ENCODE results near the gene KRT16.

GRCh38 chr17:41655611-41656111 is 43.1 kb upstream of the KRT16 start:
- TF ChIP-seq YY1 (IDR thresholded peaks at IDR 0.05; ENCODE audit: insufficient read depth, insufficient read length) (no peak), ZNF274 (IDR thresholded peaks at IDR 0.05; ENCODE audit: low read depth, low read length) (no peak)

Measured in NT2/D1 (cell line).